ENCODE measurements around the gene DHRS11.

The DHRS11 gene, protein sequence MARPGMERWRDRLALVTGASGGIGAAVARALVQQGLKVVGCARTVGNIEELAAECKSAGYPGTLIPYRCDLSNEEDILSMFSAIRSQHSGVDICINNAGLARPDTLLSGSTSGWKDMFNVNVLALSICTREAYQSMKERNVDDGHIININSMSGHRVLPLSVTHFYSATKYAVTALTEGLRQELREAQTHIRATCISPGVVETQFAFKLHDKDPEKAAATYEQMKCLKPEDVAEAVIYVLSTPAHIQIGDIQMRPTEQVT

DNA sequence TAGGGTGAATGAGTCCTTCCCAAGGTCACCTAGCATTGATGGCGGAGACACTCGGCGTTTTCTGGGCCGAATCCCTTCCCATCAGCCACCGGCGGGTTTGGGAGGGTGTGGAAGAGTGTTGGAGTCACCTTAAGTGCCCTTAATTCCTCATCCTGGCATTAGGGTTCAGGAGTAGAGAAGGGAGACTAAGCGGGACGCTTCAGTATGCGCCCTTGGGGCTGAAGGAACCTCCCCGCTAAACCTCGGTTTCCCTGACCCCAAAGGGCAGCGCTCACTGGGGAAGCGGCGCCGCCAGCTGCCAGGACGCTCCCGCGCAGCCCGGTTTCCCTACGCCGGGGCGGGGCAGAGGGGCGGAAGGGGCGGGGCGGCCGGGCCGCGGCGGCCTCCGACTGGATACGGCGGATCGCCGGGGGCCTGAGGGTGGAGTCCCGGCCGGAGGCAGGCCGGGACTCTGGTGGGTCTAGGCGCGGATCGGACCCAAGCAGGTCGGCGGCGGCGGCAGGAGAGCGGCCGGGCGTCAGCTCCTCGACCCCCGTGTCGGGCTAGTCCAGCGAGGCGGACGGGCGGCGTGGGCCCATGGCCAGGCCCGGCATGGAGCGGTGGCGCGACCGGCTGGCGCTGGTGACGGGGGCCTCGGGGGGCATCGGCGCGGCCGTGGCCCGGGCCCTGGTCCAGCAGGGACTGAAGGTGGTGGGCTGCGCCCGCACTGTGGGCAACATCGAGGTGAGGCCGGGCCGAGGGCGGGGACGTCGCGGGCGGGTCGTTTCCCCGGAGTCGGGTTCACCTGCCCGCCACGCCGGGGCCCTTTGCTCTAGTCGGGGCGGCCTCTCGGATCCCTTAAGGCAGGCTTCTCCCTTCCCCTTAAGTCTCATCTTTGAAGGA is at the start of gene DHRS11:
Gene DHRS11, plus strand, starts transcription at position 446 of the 882 bp plus-strand sequence. Its CDS starts 131 bp downstream, at position 577.
- TF ChIP-seq GATA3 (IDR thresholded peaks at IDR 0.05; ENCODE audit: low read depth, low read length) (no peak), GATA2 (IDR thresholded peaks at IDR 0.05; ENCODE audit: low read depth, low read length) (no peak)

DNA sequence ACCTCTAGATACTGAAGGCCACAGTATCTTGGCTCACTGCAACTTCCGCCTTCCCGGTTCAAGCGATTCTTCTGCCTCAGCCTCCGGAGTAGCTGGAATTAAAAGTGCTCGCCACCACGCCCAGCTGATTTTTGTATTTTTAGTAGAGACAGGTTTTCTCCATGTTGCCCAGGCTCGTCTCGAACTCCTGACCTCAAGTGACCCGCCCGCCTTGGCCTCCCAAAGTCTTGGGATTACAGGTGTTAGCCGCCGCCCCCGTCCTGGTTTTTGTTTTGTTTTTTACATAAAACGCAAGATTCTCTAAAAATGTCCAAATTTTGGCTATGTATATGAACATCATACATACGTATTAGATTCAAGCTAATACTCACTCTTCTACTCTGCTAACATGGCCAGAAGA is 48.9 kb upstream of the DHRS11 start:
- TF ChIP-seq GATA3 (IDR thresholded peaks at IDR 0.05; ENCODE audit: low read depth, low read length) (no peak), GATA2 (IDR thresholded peaks at IDR 0.05; ENCODE audit: low read depth, low read length) (no peak)

DNA sequence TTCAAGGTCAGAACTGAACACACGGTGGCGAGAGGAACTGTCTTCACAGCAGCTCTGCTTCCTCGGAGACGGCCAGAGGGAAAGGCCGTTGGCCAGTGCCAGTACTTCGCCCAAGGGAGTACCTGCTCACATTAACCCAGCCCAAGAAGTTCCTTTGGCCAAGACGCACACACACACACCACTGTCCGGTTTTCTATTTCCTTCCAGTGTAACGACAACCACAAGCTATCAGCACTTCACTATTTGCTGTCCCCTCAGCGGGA is 47.7 kb upstream of the DHRS11 start:
- TF ChIP-seq GATA2 (IDR thresholded peaks at IDR 0.05; ENCODE audit: low read depth, low read length) (no peak), GATA3 (IDR thresholded peaks at IDR 0.05; ENCODE audit: low read depth, low read length) (no peak)

DNA sequence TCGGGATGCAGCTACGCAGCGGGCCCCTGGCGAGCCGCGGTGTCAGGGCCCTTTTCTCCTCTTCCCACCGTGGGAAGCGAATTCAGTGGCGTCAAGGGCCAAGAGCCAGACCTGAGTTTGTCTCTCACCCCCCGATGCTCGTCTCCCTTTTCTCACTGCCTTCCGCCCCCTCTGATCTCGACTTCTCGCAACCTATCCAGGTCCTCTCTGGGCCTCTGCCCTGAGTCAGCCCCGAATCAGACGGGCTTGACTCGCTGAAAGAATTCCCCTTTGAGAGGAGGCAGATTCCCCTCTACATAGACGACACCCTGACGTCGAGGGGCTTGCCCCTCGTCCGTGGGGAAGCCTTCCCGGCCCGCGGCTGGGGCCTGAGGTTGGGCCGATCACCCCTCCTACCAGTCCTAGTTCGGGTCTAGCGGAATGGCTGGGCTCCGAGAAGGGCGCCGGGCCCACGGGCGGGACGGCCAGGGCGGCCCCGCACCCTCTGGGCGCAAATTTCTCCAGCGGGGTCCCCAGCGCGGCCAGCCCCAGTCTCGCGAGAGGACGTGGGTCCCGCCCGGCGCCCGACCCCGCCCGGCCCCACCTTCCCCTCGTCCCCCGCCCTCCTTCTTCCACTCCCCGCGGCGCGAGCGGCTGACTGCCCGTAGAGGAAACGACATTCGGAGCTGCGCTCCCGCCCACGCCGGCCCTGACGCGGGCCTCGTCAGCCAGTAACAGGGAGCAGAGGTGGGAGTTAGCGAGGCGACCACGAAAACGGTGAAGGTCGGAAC is 47.2 kb upstream of the DHRS11 start, which contains the start of gene GGNBP2:
Gene GGNBP2, plus strand, starts transcription at position 613 of the 770 bp plus-strand sequence. CDS start 806 bp downstream, outside the sequence.
- TF ChIP-seq GATA3 (IDR thresholded peaks at IDR 0.05; ENCODE audit: low read depth, low read length) (no peak), GATA2 (IDR thresholded peaks at IDR 0.05; ENCODE audit: low read depth, low read length) (no peak)

DNA sequence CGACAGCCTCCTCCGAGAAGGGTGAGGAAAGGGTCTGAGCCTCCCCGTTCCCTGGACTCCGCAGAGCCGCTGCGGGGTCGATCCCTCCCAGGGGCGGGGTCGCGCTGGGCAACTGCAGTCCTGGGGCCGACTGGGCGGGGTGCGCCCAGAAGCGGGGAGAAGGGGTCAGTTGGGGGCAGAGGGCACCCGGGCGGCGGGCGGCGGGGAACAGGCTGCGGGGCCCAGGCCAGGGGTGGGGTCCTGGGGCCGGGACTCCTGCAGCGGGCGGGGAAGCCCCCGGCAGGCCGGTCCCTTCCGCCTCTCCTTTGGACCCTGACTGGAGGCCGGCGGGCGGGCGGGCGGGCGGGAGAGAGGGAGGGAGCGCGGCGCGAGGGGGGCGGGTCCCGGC is 46.6 kb upstream of the DHRS11 start:
- TF ChIP-seq GATA3 (IDR thresholded peaks at IDR 0.05; ENCODE audit: low read depth, low read length) (no peak), GATA2 (IDR thresholded peaks at IDR 0.05; ENCODE audit: low read depth, low read length) (no peak)

DNA sequence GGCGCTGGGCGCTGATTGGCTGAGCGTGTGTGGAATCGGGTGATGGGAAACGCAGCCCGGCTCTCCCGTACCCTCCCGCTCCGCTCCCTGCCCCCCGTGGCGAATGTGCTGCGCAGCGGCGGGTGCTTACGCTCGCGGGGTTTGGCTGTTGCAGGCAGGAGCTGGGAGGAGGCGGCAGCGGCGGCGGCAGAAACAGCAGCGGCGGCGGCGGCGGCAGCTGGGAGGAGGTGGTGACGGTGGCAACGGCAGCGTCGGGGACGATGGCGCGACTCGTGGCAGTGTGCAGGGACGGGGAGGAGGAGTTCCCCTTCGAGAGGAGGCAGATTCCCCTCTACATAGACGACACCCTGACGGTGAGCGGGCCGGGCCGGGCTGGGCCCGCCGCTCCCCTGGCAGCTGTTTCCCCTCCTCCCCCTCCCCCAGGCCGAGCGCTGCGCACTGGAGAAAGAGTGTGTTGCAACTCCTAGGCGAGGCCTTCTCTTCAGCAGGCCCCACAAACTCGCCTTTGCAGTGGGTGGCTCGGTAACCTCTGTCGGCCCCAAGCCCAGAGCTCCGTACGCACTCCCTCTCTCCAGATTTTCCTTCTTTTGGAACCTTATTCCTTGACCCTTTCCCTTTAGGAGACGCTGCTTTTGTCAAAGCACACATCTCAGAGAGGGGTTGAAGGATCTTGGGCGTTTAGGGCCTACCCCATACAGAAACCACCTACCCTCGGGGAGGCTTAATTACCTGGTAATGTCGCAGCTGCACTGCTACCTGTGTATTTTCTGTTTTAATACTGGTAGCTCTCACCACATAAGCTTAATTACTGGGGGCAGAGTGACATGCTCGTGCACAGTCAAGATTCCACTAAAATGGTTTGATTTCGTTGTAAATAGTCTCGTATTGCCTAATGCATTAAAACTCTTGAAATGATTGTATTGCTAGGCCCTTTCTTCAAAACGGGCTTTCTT is 45.9 kb upstream of the DHRS11 start:
- TF ChIP-seq GATA3 (IDR thresholded peaks at IDR 0.05; ENCODE audit: low read depth, low read length) (no peak), GATA2 (IDR thresholded peaks at IDR 0.05; ENCODE audit: low read depth, low read length) (no peak)

DNA sequence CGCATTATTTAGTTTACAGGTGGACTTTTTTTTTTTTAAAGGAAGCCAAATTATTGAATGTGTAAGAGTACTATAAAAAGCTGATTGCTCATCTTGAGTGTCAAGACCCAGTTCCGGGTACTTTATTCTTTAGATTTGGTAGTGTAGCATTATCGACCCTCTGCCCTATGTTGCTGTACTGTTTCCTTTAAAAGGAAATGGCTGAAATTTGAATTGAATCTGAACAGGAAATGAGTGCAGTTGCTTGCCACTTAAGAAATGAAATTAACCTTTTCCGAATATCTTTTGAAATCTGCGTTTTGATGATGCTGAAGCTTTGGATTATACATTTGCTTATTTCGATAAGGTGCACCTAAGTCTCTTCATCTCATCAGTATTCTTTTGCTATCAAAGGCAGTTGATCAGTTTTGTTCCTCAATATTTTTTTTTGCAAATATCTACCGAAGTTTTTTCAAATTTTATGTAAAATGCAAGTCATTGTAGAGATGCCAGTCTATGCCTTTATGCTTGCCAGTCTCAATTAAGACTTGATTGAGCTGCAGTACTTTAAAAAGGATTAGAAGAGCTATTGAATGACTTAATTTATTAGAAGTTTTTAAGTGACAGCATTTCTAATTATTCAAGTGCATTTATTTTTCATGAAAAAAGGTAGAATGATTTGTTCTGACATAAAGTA is 45.1 kb upstream of the DHRS11 start:
- TF ChIP-seq GATA2 (IDR thresholded peaks at IDR 0.05; ENCODE audit: low read depth, low read length) (no peak), GATA3 (IDR thresholded peaks at IDR 0.05; ENCODE audit: low read depth, low read length) (no peak)

DNA sequence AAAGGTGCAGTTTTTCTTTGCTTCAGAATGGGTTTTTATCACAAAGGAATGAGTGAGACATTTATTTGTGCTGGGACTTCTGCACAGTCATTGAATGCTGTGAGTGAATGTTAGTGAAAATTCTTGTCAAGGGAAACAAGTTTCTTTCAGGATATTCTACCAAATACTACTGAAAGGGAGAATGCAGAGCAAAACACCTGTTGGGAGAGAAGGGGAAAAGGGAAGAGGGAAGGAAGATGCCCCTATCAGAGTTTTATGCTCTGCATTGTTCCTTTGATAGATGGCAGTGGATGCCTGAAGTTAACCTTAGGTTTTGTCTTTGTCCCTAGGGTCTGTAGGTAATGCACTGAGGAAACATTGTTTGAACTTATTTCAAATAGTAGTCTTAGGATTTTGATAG is 43.9 kb upstream of the DHRS11 start:
- TF ChIP-seq GATA3 (IDR thresholded peaks at IDR 0.05; ENCODE audit: low read depth, low read length) (no peak), GATA2 (IDR thresholded peaks at IDR 0.05; ENCODE audit: low read depth, low read length) (no peak)

DNA sequence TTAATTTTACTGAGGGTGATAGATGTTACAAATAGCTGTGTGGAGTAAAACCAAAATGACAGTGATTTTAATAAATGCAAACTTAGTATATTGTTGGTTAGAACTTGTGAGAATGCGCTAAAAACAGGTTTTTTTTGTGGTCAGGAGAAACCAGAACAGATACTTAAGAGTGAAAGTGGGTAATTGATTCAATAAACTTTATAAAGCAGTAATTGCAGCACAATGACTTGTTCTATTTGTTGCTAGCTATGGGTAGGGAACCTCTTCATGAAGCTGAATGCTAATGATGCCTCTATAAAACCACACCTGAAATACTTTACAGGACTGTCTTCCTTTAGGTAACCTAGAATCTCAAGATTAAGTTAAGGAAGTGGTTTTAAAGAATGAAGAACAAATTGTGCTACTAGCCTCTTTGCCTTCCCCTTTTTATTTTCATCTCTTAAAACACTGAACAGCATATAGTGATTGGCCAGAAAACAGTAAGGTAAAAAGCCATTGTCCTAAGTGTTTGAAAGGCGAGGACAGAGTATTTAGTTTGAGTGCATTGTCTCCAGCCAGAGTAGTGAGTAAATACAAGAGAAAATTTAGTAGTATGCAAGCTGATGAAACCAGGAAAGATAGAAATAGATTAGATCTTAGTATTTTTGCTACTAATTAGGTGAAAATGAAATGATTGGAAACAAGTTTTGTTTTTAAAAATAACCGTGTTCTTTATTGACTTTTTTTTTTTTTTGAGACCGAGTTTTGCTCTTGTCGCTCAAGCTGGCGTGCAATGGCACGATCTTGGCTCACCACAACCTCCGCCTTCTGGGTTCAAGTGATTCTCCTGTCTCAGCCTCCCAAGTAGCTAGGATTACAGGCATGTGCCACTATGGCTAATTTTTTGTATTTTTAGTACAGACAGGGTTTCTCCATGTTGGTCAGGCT is 40.9 kb upstream of the DHRS11 start:
- no peak for TF ChIP-seq GATA3 (IDR thresholded peaks at IDR 0.05; ENCODE audit: low read depth, low read length)
- no peak for TF ChIP-seq GATA2 (IDR thresholded peaks at IDR 0.05; ENCODE audit: low read depth, low read length)

DNA sequence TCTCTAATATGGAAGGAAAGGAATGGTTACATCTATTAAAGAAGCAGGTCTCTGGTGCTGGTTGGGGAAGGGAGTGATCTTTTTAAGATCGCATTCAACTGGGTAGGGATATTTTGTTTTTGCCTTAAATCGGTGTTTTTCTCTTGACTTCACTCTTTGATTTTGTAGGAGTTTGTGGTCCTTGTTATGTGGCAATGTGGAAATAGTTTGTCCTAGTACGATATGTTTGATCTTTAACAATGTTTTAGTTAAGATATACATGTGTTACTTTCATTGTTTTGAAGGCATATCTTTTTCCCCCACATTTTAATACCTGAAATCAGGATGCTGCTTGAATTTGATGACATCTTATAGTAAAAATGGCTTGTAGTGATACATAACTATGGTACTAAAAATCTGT is 38.2 kb upstream of the DHRS11 start:
- TF ChIP-seq GATA2 (IDR thresholded peaks at IDR 0.05; ENCODE audit: low read depth, low read length) (no peak), GATA3 (IDR thresholded peaks at IDR 0.05; ENCODE audit: low read depth, low read length) (no peak)

DNA sequence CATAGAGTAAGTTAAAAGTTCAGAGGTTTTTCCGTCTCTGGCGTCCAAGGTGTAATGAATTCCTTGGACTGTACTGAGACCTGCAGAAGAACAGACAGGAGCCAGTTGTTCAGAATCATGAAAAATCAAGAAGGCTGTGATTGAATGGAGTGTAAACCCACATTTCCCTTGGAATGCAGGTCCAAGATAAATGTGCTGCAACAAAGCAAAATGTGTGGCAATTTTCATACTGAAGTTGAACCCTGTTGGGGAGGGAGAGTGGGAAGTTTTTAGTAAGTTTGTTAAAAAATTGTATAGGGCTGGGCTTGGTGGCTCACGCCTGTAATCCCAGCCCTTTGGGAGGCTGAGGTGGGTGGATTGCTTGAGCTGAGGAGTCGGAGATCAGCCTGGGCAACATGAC is 25.6 kb upstream of the DHRS11 start:
- no peak for TF ChIP-seq GATA2 (IDR thresholded peaks at IDR 0.05; ENCODE audit: low read depth, low read length)
- TF ChIP-seq GATA3 (IDR thresholded peaks at IDR 0.05; ENCODE audit: low read depth, low read length) = no peak

DNA sequence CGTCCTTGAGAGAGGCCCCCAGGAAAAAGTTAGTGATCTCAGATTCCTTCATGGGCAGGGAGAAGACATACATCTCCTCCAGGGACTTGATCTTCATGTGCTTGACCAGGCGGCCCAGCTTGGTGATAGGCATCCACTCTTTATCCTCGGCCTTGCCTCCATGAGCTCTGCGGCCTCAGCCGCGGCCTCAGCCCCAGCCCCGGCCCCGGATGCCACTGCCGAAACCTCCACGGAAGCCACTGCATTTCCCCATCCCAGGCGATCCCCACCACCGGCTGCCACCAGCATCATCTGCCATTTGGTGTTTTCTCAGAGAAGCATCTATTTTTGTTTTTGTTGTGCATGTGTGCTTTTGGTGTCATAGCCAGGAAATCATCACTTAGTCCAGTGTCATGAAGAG is 16.7 kb upstream of the DHRS11 start:
- TF ChIP-seq GATA3 (IDR thresholded peaks at IDR 0.05; ENCODE audit: low read depth, low read length) (no peak), GATA2 (IDR thresholded peaks at IDR 0.05; ENCODE audit: low read depth, low read length) (no peak)
